Activated CD8-positive, alpha-beta memory T cell treated with anti-CD3 and anti-CD28 coated beads for 48 hours (primary cell): ENCODE results near the gene WWTR1.

ENCODE experiments used
- DNase-seq, 3 experiments: peaks; one replicate each; pipeline ENCODE4 v3.0.0-alpha.2; 2020; ENCODE audit warnings: low read depth in 2 of 3, low spot score in 2 of 3

The WWTR1 gene

DNA sequence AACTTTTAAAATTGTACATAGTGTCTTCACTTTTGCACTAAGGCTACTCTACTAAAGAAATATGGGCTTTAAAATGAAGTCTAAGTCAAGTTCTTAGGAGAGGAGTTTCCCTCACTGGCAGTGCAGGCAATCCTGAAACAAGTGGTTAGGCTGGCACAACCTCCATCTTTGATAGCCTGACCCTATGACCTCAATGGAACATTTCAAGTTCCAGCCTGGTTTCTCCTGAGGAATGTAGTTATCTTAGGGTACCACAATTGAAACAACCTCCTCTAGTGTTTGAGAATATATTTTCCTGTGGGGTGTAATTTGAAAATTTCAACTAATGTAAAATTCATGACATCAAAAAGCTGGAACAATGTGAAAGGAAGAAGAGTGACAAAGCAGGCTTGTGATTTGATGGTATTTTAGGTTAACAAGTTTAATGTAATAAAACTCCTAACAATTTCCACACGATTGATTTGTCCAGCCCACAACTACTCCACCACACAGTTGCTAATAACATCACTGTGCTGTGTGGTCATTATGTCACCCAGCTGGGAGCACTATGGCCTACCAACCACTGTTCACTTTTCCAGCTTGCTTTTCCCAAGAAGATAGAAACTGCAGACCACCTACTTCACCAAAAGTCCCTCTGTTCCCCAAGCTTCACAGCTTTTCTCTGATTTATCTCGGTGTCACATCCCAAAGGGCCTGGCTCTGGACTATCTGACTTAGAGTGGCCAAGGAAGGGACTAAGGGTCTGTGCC lies 1.8 kb downstream of the WWTR1 start:
- no peak for DNase-seq

DNA sequence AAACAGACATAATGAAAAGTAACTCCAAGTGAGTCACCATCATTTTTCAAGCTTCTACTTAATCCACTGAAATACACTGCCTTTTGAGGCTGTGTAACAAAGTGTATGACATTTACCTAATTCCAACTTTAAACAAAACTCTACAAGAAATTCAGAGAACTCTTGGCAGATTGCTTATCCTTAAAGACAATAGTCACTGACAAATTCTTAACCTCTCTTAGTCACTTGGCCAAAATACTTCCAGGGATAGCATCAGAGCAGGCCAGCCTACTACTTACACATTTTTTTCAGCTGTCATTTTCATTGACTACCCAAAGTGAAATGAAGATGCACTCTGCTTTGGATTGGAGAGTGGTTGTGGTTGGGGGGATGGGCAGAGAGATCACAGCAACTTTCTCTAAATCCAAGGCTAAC lies 3.6 kb downstream of the WWTR1 start:
- no peak for DNase-seq

DNA sequence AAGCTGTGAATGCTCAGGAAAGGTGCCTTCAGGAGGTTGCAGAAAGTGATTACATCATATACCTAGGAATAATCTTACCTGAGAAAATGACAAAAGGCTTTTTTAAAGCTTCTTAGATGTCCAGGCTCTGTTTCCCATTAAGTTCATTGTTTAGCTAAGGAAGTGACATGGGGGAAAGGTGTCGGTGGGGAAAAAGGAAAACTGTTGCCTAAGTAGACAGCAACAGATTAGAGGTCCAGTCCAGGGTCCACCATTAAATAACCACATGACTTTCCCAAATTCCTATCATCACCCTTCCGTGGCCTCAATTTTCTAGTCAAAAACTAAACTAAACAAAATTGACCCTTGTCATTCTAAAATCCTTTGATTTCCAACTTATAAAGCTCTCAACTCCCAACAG lies 4.3 kb downstream of the WWTR1 start:
- DNase-seq = no peak

GRCh38 chr3:149653136-149653535 lies 4.7 kb downstream of the WWTR1 start:
- DNase-seq = no peak

DNA sequence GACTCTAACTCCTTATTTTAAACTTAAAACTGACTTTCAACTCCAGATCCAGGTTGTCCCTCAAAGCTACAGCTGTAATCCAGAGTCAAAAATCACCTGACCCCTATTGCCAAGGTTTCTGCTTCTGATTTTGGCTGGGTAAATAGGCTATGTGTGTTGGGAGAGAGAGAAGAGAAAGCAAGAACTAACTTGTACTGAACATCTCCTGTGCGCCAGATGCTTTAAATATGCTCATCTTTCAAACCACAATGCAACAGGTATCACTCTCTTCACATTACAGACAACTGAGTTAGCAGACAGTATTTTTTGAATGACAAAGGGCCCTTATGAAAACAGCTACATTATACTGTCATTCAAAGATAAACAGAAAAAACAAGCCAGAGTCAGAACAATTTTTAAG lies 7.0 kb downstream of the WWTR1 start:
- DNase-seq = no peak

GRCh38 chr3:149648525-149648924 lies 9.3 kb downstream of the WWTR1 start:
- DNase-seq = no peak

GRCh38 chr3:149647812-149648211 lies 10.0 kb downstream of the WWTR1 start:
- no peak for DNase-seq

GRCh38 chr3:149647285-149647684 lies 10.5 kb downstream of the WWTR1 start:
- DNase-seq = no peak

DNA sequence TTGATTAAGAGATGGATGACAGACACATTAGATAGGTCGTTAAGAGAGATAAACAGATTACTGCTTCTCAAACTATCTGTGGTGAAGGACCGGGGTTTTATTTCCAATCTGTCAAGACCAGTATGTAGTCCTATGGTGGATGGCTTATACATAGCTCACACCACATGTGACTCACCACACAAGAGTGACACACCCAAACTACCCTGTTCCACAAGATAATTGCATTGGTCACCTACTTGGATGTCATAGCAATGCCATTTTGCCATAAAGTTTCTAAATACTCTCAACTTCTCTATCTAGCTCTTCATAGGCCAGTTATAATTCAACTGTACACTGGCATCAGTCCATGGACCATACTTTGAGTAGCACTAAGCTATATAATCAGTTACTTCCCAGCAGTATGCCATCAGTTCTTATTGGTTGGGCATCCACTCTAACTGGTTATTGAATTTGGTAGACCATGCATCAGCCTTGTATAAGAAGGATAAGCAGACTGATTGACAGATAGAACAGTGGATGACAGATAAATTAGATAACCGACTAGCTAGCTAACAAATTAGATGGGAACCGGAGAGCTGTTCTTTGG lies 11.6 kb downstream of the WWTR1 start:
- DNase-seq = no peak

DNA sequence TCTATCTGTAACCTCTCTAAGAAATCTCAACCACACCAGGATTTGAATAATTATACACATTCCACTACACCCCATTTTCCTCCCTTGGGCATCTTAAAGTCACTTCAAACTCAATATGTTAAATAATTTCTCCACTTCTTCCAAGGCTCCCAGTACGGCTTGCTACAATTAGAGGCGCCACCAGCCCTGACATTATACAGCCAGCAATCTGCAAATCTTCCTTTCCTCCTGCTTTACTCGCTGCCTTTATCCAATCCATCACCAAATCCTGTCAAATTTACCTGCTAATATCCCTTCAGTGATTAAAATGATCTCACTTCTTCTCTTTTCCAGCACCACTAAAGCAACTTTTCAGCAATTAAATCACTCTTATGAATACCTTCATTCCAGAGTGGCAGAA lies 13.9 kb downstream of the WWTR1 start:
- DNase-seq = no peak

DNA sequence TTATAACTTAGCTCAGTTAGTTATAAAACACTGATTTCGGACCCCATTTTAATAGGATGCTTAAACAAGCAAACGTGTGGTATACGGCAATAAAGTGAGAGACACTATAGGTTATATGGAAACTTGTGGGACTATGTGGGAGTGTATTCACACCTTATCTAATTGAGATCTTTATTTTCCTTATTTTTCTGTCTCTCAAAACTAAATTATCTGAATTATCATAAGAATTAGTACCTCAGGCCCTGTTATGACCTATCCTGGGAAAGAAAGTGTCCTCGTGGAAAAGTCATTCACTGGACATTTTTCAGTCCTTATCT lies 14.4 kb downstream of the WWTR1 start:
- no peak for DNase-seq

- no peak for DNase-seq
Measured at GRCh38 chr3:149640976-149641728, 16.7 kb downstream of the WWTR1 start.

DNA sequence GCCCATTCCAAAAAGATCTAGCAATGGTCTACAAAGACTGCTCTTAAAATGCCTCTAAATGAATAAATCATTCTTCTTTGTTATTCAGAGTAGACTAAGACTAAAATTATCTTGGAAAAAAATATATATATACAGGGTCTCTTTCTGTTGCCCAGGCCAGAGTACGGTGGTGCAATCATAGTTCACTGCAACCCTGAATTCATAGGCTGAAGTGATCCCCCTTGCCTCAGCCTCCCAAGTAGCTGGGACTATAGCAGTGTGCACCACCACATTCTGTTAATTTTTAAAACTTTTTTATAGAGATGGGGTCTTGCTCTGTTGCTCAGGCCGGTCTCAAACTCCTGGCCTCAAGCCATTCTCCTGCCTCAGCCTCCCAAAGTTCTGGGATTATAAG lies 18.7 kb downstream of the WWTR1 start:
- DNase-seq = no peak

DNA sequence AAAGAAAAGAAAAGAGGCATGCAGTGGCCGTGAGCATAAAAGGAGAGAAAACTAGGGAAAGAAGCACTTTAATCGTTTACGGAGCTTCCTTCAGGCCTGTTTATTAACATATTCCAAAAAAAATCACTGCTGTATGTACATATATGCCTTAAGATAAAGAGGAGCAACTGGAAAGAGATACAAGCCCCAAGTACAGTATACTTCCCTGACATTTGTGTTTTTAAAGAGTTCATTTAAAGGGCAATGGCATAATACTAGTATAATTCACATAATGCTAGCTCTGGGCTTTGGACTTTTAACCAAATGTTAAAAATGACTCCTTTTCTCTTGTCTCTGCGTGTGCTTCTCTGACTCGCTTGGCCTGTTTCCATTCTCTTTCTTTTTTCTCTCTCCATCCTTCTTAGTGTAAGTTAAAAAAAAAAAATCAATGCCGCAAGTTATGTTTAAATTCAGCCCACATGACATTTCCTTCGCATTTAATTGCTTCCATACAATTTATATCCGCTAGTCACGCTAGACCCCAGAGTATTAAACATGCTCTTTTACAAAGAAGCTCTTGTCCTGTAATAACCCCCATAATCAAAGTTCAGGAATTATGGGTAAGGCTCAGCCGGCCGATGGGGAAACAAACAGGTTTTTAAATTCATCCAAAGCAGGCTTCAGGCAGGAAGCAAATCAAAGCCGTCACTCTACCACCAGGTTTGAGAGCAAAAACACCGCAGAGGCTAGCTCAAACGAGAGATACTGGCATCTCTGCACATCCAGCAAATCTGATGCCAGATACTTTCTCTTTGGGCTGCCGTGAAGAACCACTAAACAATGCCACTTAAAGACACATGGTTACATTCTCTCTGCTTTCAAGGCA lies 19.4 kb downstream of the WWTR1 start:
- DNase-seq = no peak

GRCh38 chr3:149635396-149635795 lies 22.4 kb downstream of the WWTR1 start:
- no peak for DNase-seq

DNA sequence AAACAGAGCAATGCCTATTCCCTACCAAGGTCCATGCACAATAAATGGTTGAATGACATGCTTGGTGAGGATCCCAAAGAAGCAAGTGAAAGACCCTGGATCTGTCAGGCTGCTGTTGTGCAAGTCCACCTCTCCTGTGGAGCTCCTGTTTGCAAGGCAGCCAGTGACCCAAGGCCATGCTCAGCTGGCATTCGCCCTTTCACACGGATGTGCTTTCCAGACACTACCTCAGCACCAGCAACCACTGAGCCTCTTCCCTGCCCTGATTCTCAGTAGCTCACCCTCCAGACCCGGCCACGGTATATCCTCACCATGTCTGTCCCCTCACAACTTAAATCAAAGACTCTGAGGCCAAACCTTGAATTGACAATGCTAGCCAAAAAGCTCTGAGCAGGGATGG lies 23.3 kb downstream of the WWTR1 start:
- no peak for DNase-seq

DNA sequence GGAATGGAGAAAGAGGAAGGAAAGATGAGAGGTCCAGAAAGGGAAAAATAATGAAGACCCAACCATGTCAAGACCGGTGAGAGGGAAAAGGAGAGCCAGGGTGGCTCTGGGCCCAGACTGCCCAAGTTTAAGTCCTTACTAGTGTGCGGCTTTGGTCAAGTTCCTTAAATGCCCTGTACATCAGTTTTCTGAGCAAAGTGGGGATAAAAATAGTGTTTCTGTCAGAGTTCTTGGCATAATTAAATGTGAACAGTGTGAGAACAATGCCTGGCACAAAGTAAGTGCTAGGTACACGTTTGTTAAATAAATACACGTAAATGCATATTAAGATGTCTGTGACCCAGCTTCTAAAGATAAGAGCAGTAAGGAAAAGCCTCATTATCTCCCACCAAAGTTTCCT lies 23.8 kb downstream of the WWTR1 start:
- no peak for DNase-seq

DNA sequence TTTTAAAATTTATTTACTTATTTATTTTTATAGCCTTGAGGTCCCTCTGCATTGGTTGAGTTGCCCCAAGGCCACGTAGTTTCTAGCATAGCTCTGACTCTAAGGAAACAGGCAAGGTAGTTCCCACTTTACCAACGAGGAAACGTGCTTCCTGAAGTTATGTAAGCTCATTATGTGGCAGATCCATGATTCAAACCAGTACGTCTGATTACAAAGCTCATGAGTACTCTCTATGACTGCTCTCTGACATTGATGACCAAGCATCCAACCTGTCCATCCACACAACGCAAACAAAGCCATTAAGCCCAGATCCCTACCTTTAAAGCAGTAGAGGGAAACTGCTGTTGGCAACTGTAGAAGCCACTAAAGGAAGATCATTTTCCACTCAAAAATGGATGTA lies 25.6 kb downstream of the WWTR1 start:
- DNase-seq = no peak

- DNase-seq = no peak
Measured at GRCh38 chr3:149630806-149631205, 27.0 kb downstream of the WWTR1 start.

GRCh38 chr3:149628957-149629670 lies 28.7 kb downstream of the WWTR1 start:
- no peak for DNase-seq

DNA sequence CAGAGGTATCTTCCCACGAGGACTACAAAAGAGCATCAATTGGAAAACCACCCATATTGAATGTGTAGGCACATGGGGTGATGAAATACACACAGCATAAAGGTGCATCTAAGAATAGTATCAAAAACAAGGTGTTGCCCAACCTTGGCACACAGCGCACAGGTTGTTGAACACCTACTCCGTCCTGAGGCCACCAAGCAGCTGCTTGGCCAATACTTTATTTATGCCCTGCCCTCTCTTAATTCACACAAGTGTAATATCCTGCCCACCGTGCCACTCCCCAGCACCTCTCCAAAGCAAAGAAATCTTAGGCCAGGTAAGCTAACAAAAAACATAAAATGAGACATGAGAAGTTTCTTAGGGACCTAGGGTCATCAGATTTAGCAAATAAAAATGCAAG lies 31.2 kb downstream of the WWTR1 start:
- DNase-seq = no peak
